Small intestine (tissue), 7 donors: Measurements from ENCODE around the gene SFXN2. TPM values are rescaled to one million over a fixed set of nuclear protein-coding genes. Genes with fewer than 3 reads are reported as not detected.
A peak's percentile ranks its signal among the peaks of the same experiment; 100 is the strongest.

Source experiments
- DNase-seq, 2 donors: peaks; one replicate each; pipeline versions ENCODE4 v3.0.0 to v3.0.0-alpha.2; 2013
- FAIRE-seq: peaks from 2 replicates; lab custom pipeline; 2012; peaks lifted over from hg19 to GRCh38; lab: Jason Lieb, UNC
- H3K27ac ChIP-seq, 3 donors: one replicate each; pipeline ENCODE4 v1.5.1; 2013; ENCODE audit warnings: low read length in 2 of 3, mild to moderate bottlenecking in 2 of 3, control low read depth in 1 of 3, inconsistent platforms in 1 of 3, low read depth in 1 of 3, moderate library complexity in 1 of 3
- H3K27me3 ChIP-seq, 3 donors: one replicate each; pipeline ENCODE4 v1.6.1; 2013; ENCODE audit warnings: low read length in 3 of 3, inconsistent platforms in 1 of 3; ENCODE audit not compliant: control insufficient read depth in 3 of 3, insufficient read depth in 3 of 3
- H3K36me3 ChIP-seq, 3 donors: one replicate each; pipeline ENCODE4 v1.6.1; 2013; ENCODE audit warnings: low read length in 3 of 3, inconsistent platforms in 1 of 3, low read depth in 1 of 3, mild to moderate bottlenecking in 1 of 3, moderate library complexity in 1 of 3; ENCODE audit not compliant: control insufficient read depth in 3 of 3, insufficient read depth in 2 of 3
- H3K4me1 ChIP-seq, 3 donors: one replicate each; pipeline ENCODE4 v1.6.1; 2013; ENCODE audit warnings: low read length in 2 of 3, inconsistent platforms in 1 of 3, low read depth in 1 of 3, mild to moderate bottlenecking in 1 of 3, moderate library complexity in 1 of 3; ENCODE audit not compliant: control insufficient read depth in 3 of 3, insufficient read depth in 2 of 3
- H3K4me3 ChIP-seq, 3 donors: one replicate each; pipeline ENCODE4 v1.5.1; 2013; ENCODE audit warnings: low read length in 3 of 3, control low read depth in 1 of 3, inconsistent platforms in 1 of 3, low read depth in 1 of 3, mild to moderate bottlenecking in 1 of 3, moderate library complexity in 1 of 3
- H3K9me3 ChIP-seq, 2 donors: one replicate each; pipeline ENCODE4 v1.6.1; 2013; ENCODE audit warnings: low read depth in 1 of 2, low read length in 1 of 2; ENCODE audit not compliant: control insufficient read depth in 2 of 2, insufficient read depth in 1 of 2
- WGBS, 3 donors: extraction: QIAGEN DNeasy Blood & Tissue Kit; methylation state at CpG; one replicate each; pipeline ENCODE4 v1.1.7; 2013; 5-methylcytosine and 5-hydroxymethylcytosine counted together
- polyA plus RNA-seq, 4 donors: library from polyadenylated mRNA; stranded (reverse) in 3 of 4; unstranded in 1 of 4; fragments of 200-250 nt in 3 of 4; fragments of 120-200 nt in 1 of 4; gene quantifications; one replicate each; pipeline versions ENCODE4 v1.2.1 to v1.2.3, GENCODE V29; 2013
- donor health status: healthy with polysubstance abuse.
- donor health status: control.
- donor health status: control.
- donor health status: Bipolar disorder and iron deficiency.
- donor health status: healthy.

Gene SFXN2
- polyA plus RNA-seq, 4 donors: 2.0 to 31.2 (median 10.9) TPM

DNA sequence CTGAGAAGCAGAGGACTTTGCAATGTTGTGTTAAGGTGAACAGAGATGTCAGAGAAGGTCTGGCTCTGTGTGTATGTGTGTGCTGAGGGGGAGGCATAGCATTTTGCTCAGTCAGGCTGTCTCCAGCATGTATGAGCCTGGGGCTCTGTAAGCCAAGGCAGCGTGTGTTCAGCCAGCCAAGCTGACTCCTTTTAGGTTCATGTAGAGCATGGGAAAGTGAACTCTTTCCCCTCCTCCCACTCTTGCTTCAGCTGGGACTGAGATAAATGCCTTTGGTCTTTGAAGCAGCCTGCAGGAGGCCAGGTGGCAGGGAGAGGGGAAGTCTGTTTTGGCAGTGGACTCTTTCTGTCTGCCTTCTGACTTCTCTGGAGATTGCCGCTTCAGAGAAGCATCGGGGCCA is 3.8 kb downstream of the SFXN2 start:
- peak in 1 of 2 donors; percentile 57 for DNase-seq
- no peaks in the 10 kb centered on the region for H3K27me3 ChIP-seq
- no peaks in the 10 kb centered on the region for H3K9me3 ChIP-seq
- no peak overlapping the region for H3K4me3 ChIP-seq
- peaks cover 0 to 14% (median 0%) of the 10 kb centered on the region in 3 donors for H3K4me1 ChIP-seq
- no peak for FAIRE-seq
- peak overlapping the region in 1 of 3 donors; percentile 23 for H3K27ac ChIP-seq
- 25 to 43% (median 39%) methylated on average over 3 of the region's 3 CpGs for WGBS, 3 donors
- H3K36me3 ChIP-seq: peaks cover 0 to 5% (median 0%) of the 10 kb centered on the region in 3 donors

DNA sequence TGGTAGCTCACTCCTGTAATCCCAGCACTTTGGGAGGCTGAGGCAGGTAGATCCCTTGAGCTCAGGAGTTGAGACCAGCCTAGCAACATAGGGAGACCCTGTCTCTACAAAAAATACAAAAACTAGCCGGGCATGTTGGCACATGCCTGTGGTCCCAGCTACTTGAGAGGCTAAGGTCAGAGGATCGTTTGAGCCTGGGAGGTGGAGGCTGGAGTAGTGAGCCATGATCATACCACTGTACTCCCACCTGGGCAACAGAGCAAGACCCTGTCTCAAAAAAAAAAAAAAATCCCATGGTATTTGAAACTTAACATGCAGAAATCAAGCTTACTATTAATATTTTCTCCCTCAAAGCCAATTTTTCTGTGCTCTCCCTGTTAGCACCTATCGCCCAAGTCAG is 5.9 kb downstream of the SFXN2 start:
- Histone ChIP-seq H3K4me1 (peaks cover 0 to 12% (median 0%) of the 10 kb centered on the region in 3 donors), H3K36me3 (peaks cover 0 to 9% (median 0%) of the 10 kb centered on the region in 3 donors), H3K4me3 (no peak overlapping the region), H3K27ac (no peak overlapping the region), H3K27me3 (no peaks in the 10 kb centered on the region), H3K9me3 (peaks cover 0 to 4% of the 10 kb centered on the region in 2 donors)
- DNase-seq (no peak), FAIRE-seq (no peak)
- 88 to 96% (median 90%) methylated on average over 3 of the region's 3 CpGs for WGBS, 3 donors

DNA sequence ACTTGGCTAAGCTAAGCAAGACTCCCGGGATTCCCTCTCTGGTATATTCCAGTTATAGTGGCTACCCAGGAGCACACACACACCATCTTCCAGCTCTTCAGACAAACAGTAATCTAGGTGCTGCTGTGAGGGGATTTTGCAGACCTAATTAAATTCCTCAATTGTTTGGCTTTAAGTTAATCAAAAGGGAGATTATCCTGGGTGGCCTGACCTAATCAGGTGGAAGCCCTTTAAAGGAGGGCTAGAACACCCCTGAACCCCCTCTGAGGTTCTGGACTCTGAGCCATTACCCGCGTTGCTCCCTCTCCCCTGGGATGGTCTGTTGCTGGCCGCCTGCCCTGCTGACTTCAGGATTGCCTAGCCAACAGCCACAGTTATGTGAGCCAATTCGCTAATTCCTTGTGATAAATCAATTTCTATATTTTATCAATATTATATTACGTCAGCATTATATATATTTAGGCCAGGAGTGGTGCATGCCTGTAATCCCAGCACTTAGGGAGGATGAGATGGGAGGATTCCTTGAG is 6.4 kb downstream of the SFXN2 start:
- H3K27me3 ChIP-seq: no peaks in the 10 kb centered on the region
- H3K27ac ChIP-seq: no peak overlapping the region
- H3K4me3 ChIP-seq: no peak overlapping the region
- DNase-seq: no peak
- WGBS, 3 donors: 77 to 89% (median 82%) methylated on average over 6 of the region's 6 CpGs
- peaks cover 0 to 9% (median 0%) of the 10 kb centered on the region in 3 donors for H3K36me3 ChIP-seq
- FAIRE-seq: no peak
- H3K9me3 ChIP-seq: peaks cover 0 to 4% of the 10 kb centered on the region in 2 donors
- peaks cover 0 to 9% (median 0%) of the 10 kb centered on the region in 3 donors for H3K4me1 ChIP-seq

DNA sequence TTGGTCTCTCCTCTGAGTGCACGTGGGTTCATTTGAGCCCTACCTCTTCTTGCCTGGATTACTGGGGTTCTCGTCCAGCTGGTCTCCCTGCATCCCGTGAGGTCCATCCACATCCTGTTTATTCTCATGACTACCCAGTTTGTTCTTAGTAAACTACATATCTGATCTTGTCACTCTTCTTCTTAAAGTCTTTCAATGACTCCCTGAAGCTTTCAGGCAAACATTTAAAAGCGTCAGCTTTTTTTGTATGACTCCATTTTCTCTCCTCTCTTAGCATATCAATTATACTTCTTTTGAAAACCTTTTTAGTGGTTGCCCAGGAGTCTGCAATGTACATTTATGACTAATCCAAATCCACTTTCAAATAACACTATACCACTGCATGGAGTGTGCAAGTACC is 7.5 kb downstream of the SFXN2 start:
- Histone ChIP-seq H3K27me3 (no peaks in the 10 kb centered on the region), H3K4me3 (no peak overlapping the region), H3K9me3 (peaks cover 0 to 4% of the 10 kb centered on the region in 2 donors), H3K27ac (no peak overlapping the region), H3K4me1 (peaks cover 0 to 6% (median 0%) of the 10 kb centered on the region in 3 donors), H3K36me3 (peaks cover 0 to 19% (median 3%) of the 10 kb centered on the region in 3 donors)
- WGBS, 3 donors: 67 to 83% (median 71%) methylated on average over 4 of the region's 4 CpGs
- DNase-seq (no peak), FAIRE-seq (no peak)

DNA sequence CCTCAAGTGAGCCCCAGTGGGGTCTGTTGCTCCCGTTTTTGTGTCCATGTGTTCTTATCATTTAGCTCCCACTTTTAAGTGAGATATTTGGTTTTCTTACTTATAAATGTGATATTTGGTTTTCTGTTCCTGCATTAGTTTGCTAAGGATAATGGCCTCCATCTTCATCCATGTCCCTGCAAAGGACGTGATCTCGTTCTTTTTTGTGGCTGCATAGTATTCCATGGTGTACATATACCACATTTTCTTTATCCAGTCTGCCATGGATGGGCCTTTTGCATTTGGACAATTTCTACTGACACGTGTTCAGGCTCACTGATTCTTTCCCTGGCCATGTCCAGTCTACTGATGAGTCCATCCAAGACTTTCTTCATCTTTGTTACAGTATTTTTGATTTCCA is 9.6 kb downstream of the SFXN2 start:
- WGBS, 3 donors: 97 to 99% (median 97%) methylated on average over 4 of the region's 4 CpGs
- Histone ChIP-seq H3K4me1 (no peaks in the 10 kb centered on the region), H3K27ac (no peak overlapping the region), H3K27me3 (no peaks in the 10 kb centered on the region), H3K4me3 (no peak overlapping the region), H3K9me3 (peaks cover 0 to 4% of the 10 kb centered on the region in 2 donors), H3K36me3 (peaks cover 0 to 32% (median 4%) of the 10 kb centered on the region in 3 donors)
- FAIRE-seq (no peak), DNase-seq (no peak)

DNA sequence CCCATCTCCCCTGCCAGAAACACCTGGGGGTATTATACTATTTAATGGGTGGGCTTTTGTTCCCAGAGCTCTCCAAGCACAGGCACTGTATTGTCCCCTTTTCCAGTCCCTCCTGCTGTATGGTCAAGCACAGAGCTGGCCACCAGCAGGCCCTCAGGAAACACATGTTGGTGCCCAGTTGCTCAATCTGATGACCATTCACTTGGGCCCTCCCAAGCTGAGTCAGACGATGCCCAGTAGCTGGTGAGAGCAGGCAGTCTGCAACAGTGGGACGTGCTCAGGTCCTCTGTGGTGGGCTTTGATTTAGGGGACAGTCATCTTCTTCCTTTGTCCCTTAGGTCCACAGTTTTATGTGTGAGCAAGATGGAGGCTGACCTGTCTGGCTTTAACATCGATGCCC is 11.8 kb downstream of the SFXN2 start:
- Histone ChIP-seq H3K36me3 (peaks cover 0 to 45% (median 4%) of the 10 kb centered on the region in 3 donors), H3K27ac (no peak overlapping the region), H3K4me3 (no peak overlapping the region), H3K4me1 (no peaks in the 10 kb centered on the region), H3K9me3 (peaks cover 0 to 4% of the 10 kb centered on the region in 2 donors), H3K27me3 (no peaks in the 10 kb centered on the region)
- FAIRE-seq (no peak), DNase-seq (no peak)
- 59 to 90% (median 63%) methylated on average over 2 to 3 of the region's 3 CpGs for WGBS, 3 donors

DNA sequence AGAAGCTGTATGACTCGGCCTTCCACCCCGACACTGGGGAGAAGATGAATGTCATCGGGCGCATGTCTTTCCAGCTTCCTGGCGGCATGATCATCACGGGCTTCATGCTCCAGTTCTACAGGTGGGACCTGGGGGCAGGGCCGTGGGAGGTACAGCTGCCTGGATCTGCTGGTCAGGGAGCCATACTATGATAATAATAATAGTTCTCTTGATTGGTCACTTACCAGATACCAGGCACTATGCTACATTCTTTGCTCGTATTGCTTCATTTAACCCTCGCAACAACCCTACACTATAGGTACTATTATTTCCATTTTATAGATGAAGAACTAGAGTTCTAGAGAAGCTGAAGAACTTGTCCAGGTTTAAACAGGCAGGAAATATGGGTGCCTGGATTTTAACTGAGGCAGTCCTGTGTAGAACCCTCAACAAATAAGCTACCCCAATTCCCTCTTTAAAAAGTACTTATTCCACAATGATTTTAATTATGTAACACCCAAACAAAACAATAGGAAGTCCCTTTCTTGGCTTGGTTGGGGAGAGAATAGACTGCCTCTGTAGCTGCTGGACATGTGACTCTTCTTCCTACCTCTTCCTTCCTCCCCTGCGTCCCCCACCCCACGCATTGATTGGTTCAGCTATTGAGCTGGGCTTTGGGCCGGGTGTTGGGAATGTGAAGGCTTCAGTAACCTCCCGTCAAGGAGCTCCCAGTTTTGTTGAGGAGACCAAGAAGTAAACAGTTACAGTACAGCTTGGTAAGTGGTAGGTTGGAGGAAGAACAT is 12.8 kb downstream of the SFXN2 start:
- Histone ChIP-seq H3K27ac (no peak overlapping the region), H3K9me3 (peaks cover 0 to 4% of the 10 kb centered on the region in 2 donors), H3K4me1 (no peaks in the 10 kb centered on the region), H3K27me3 (no peaks in the 10 kb centered on the region), H3K36me3 (peaks cover 0 to 55% (median 4%) of the 10 kb centered on the region in 3 donors), H3K4me3 (no peak overlapping the region)
- no peak for DNase-seq
- 75 to 84% (median 83%) methylated on average over 13 of the region's 13 CpGs for whole genome bisulfite sequencing, 3 donors
- FAIRE-seq: no peak

DNA sequence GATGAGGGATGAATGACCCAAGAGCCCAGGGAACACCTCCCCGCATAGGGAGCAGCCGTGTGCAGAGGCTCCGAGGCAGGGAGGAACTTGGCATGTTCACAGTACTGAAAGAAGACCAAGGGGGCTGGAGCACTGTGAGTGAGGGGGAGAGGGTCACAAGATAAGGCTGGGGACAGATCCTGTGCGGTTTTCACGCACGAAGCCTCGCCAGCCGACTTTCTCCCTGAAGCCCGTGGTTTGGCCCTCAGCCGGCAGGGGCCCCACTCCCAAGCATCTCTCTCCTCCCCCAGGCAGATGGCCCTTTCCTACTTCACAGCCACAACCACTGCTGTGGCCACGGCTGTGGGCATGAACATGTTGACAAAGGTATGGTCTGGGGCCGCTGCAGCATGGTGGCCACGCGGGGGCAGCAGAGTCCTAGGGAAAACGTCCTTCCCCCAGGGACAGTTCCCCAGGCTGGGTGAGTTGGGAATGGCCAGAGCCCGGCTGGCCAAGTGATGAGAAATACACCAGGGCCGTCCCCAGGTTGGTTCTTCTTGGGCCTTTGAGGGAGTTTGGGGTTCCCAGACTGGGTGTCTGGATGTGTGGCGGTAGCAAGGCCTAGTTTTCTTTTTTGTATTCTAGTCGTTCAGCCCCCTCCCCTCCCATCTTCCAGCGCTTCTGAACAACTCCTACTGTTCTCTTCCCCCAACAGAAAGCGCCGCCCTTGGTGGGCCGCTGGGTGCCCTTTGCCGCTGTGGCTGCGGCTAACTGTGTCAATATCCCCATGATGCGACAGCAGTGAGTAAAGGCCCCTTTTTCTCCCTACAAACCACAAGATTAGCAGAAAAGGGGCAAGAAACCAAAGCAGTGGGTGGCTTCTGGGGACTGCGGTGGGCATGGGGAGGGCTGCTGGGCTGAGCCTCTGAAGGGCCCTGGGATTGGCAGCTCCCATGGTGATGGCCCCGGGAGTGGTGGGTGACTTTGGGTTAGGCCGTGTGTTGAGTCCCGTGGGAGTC is 14.9 kb downstream of the SFXN2 start:
- WGBS, 3 donors: 56 to 60% (median 58%) methylated on average over 30 of the region's 30 CpGs
- Histone ChIP-seq H3K27ac (no peak overlapping the region), H3K4me3 (no peak overlapping the region), H3K9me3 (no peaks in the 10 kb centered on the region), H3K27me3 (no peaks in the 10 kb centered on the region), H3K4me1 (no peaks in the 10 kb centered on the region), H3K36me3 (peaks cover 0 to 67% (median 4%) of the 10 kb centered on the region in 3 donors)
- DNase-seq: peak; percentile 73 to 83
- FAIRE-seq: no peak
